GM23338 (cell line): ENCODE data around the gene CLHC1. TPM values are rescaled to one million over a fixed set of nuclear protein-coding genes. Genes with fewer than 3 reads are reported as not detected.

ENCODE experiments used
- ATAC-seq: fragments of 200-7000 bp; cut with Tn5 transposase; 3 replicates; pipeline ENCODE4 v1.9.1; 2020
- DNase-seq: peaks from one replicate; pipeline ENCODE4 v3.0.0-alpha.2; 2015; ENCODE audit warnings: low spot score
- H2AFZ ChIP-seq: fragments of 200-600 bp; sonication (generic); 2 replicates; pipeline ENCODE4 v1.8.0; 2016; ENCODE audit warnings: antibody characterized with exemption, mild to moderate bottlenecking, moderate library complexity
- H3F3A ChIP-seq: fragments of 200-600 bp; sonication (generic); replicated peaks from 2 replicates; pipeline ENCODE4 v1.8.0; 2017; ENCODE audit warnings: antibody characterized with exemption, mixed run types, low read depth
- H3K27ac ChIP-seq: fragments of 200-600 bp; sonication (generic); 2 replicates; pipeline ENCODE4 v1.6.1; 2016; ENCODE audit warnings: low read depth
- H3K27me3 ChIP-seq: fragments of 200-600 bp; sonication (generic); 2 replicates; pipeline ENCODE4 v1.8.0; 2016; ENCODE audit warnings: mild to moderate bottlenecking, mixed run types, moderate library complexity; ENCODE audit not compliant: insufficient read depth
- H3K36me3 ChIP-seq: fragments of 200-600 bp; sonication (generic); 2 replicates; pipeline ENCODE4 v1.8.0; 2016; ENCODE audit warnings: mild to moderate bottlenecking; ENCODE audit not compliant: insufficient read depth
- H3K4me1 ChIP-seq: fragments of 200-600 bp; sonication (generic); 2 replicates; pipeline ENCODE4 v1.8.0; 2016; ENCODE audit warnings: mild to moderate bottlenecking, moderate library complexity; ENCODE audit not compliant: insufficient read depth
- H3K4me2 ChIP-seq: fragments of 200-600 bp; sonication (generic); 2 replicates; pipeline ENCODE4 v1.7.1; 2017; ENCODE audit warnings: mixed run types
- H3K4me3 ChIP-seq: fragments of 200-600 bp; sonication (generic); 2 replicates; pipeline ENCODE4 v1.6.1; 2016; ENCODE audit warnings: mixed run types
- H3K79me2 ChIP-seq: fragments of 200-600 bp; sonication (generic); replicated peaks from 2 replicates; pipeline ENCODE4 v1.8.0; 2017; ENCODE audit warnings: mild to moderate bottlenecking; ENCODE audit not compliant: insufficient read depth
- H3K9me2 ChIP-seq: fragments of 200-600 bp; sonication (generic); 2 replicates; pipeline ENCODE4 v1.8.0; 2017; ENCODE audit not compliant: insufficient read depth
- H4K20me1 ChIP-seq: fragments of 200-600 bp; sonication (generic); replicated peaks from 2 replicates; pipeline ENCODE4 v1.8.0; 2017; ENCODE audit warnings: mild to moderate bottlenecking; ENCODE audit not compliant: insufficient read depth
- H3K27ac Mint-ChIP-seq: 2 replicates; pipeline ENCODE4 v1.8.0; 2020; ENCODE audit warnings: inconsistent platforms, mild to moderate bottlenecking, moderate library complexity, mixed read lengths
- H3K27me3 Mint-ChIP-seq: 3 replicates; pipeline ENCODE4 v1.8.0; 2022; ENCODE audit warnings: low read depth, mild to moderate bottlenecking, moderate library complexity, mixed read lengths, inconsistent platforms; ENCODE audit not compliant: insufficient read depth, poor library complexity
- H3K36me3 Mint-ChIP-seq: 3 replicates; pipeline ENCODE4 v1.8.0; 2021; ENCODE audit warnings: low read depth, mild to moderate bottlenecking, inconsistent platforms, moderate library complexity, mixed read lengths
- H3K4me1 Mint-ChIP-seq: 3 replicates; pipeline ENCODE4 v1.8.0; 2020; ENCODE audit warnings: mild to moderate bottlenecking, inconsistent platforms, mixed read lengths
- H3K4me3 Mint-ChIP-seq: 3 replicates; pipeline ENCODE4 v1.8.0; 2021; ENCODE audit warnings: moderate library complexity, mild to moderate bottlenecking, inconsistent platforms, mixed read lengths
- H3K9me3 Mint-ChIP-seq: 3 replicates; pipeline ENCODE4 v1.8.0; 2020; ENCODE audit warnings: moderate library complexity, mild to moderate bottlenecking, inconsistent platforms, mixed read lengths
- CREB1 ChIP-seq: fragments of 250-450 bp; sonication (Bioruptor Pico); IDR thresholded peaks from 2 replicates; pipeline ENCODE4 v1.5.0; 2020; ENCODE audit warnings: low read depth, mild to moderate bottlenecking, moderate library complexity
- CTCF ChIP-seq, 2 experiments: fragments of 200-600 bp in 1 of 2; sonication (generic) in 1 of 2; conservative IDR thresholded peaks; 2 replicates each; pipeline versions ENCODE4 v1.5.1 to v1.6.1; 2016 to 2017; ENCODE audit warnings: antibody characterized with exemption in 2 of 2, low read depth in 2 of 2, mild to moderate bottlenecking in 2 of 2, moderate library complexity in 1 of 2
- ETS1 ChIP-seq: IDR thresholded peaks from 2 replicates; pipeline ENCODE4 v1.6.1; 2016; ENCODE audit warnings: antibody characterized with exemption
- EZH2 ChIP-seq: fragments of 200-600 bp; sonication (generic); IDR thresholded peaks from one replicate; pipeline ENCODE4 v1.8.0; 2017; ENCODE audit warnings: antibody characterized with exemption, mild to moderate bottlenecking, low read depth; ENCODE audit not compliant: unreplicated experiment
- EZH2phosphoT487 ChIP-seq: fragments of 200-600 bp; sonication (generic); IDR thresholded peaks from one replicate; pipeline ENCODE4 v1.8.1; 2018; ENCODE audit warnings: antibody characterized with exemption; ENCODE audit not compliant: unreplicated experiment
- JUNB ChIP-seq: IDR thresholded peaks from one replicate; pipeline ENCODE4 v1.6.1; 2016; ENCODE audit warnings: antibody characterized with exemption; ENCODE audit not compliant: unreplicated experiment
- NANOG ChIP-seq: IDR thresholded peaks from 2 replicates; pipeline ENCODE4 v1.6.1; 2016; ENCODE audit warnings: antibody characterized with exemption, borderline replicate concordance
- POLR2AphosphoS5 ChIP-seq: IDR thresholded peaks from 2 replicates; pipeline ENCODE4 v1.6.1; 2016; ENCODE audit warnings: antibody characterized with exemption, low read depth
- REST ChIP-seq: IDR thresholded peaks from one replicate; pipeline ENCODE4 v1.6.1; 2018; ENCODE audit warnings: antibody characterized with exemption; ENCODE audit not compliant: unreplicated experiment
- STAT1 ChIP-seq: IDR thresholded peaks from one replicate; pipeline ENCODE4 v1.6.1; 2016; ENCODE audit warnings: antibody characterized with exemption; ENCODE audit not compliant: unreplicated experiment
- ZNF114 ChIP-seq: fragments of 250-450 bp; sonication (Bioruptor Pico); IDR thresholded peaks from 2 replicates; pipeline ENCODE4 v1.5.0; 2020; ENCODE audit warnings: mild to moderate bottlenecking, moderate library complexity
- ZNF331 ChIP-seq: fragments of 250-450 bp; sonication (Bioruptor Pico); IDR thresholded peaks from 2 replicates; pipeline ENCODE4 v1.5.0; 2020; ENCODE audit warnings: low read depth, mild to moderate bottlenecking, moderate library complexity
- polyA plus RNA-seq: library from polyadenylated mRNA; unstranded; fragments of >200 nt; fragmentation: Nextera tagmentation; extraction: Ambion mirVana; gene quantifications from 2 replicates; pipeline ENCODE4 v1.2.1, GENCODE V29; 2016
- total RNA-seq: library from RNA; depleted of rRNA; stranded (reverse); fragments of >200 nt; shearing (Covaris generic); gene quantifications from 2 replicates; pipeline ENCODE4 v1.2.3, GENCODE V29; 2014
- TF ChIP-seq, protein P1 (sequence below): fragments of 250-450 bp; sonication (Bioruptor Pico); IDR thresholded peaks from 2 replicates; pipeline ENCODE4 v1.5.0; 2020; ENCODE audit warnings: mild to moderate bottlenecking, moderate library complexity

The CLHC1 gene
- total and polyA plus RNA-seq, 2 experiments from 2014 or later: 3.1 to 5.0 TPM

GRCh38 chr2:55268907-55269644, 37.0 kb upstream of the CLHC1 start, which contains the start of gene MTIF2:
TSS of gene MTIF2 (minus strand) at chr2:55269231. CDS start at chr2:55263858, 5,373 bp downstream.
- H3K4me1 ChIP-seq: peaks cover 6% of the 10 kb centered on the region; the same call in 1 of the 2 replicates
- peak; percentile 98 for DNase-seq
- H3K36me3 Mint-ChIP-seq: peaks cover 10% of the 10 kb centered on the region
- peaks cover 4% of the 10 kb centered on the region for H3K27me3 Mint-ChIP-seq
- TF ChIP-seq ZNF331 (CRISPR knock-in tag) (no peak), POLR2AphosphoS5 (peak; percentile 84), REST (peak; percentile 20), ZNF114 (no peak), CREB1 (CRISPR knock-in tag) (peak; percentile 47), EZH2phosphoT487 (no peak), EZH2 (no peak), ETS1 (peak; percentile 87), NANOG (no peak), JUNB (no peak), STAT1 (peak; percentile 42), CTCF (conservative IDR thresholded peaks at IDR 0.05; ENCODE audit: low read depth in 2 of 2) (no peak; a peak in 1 of 4 replicates)
- TF ChIP-seq, protein P1, sequence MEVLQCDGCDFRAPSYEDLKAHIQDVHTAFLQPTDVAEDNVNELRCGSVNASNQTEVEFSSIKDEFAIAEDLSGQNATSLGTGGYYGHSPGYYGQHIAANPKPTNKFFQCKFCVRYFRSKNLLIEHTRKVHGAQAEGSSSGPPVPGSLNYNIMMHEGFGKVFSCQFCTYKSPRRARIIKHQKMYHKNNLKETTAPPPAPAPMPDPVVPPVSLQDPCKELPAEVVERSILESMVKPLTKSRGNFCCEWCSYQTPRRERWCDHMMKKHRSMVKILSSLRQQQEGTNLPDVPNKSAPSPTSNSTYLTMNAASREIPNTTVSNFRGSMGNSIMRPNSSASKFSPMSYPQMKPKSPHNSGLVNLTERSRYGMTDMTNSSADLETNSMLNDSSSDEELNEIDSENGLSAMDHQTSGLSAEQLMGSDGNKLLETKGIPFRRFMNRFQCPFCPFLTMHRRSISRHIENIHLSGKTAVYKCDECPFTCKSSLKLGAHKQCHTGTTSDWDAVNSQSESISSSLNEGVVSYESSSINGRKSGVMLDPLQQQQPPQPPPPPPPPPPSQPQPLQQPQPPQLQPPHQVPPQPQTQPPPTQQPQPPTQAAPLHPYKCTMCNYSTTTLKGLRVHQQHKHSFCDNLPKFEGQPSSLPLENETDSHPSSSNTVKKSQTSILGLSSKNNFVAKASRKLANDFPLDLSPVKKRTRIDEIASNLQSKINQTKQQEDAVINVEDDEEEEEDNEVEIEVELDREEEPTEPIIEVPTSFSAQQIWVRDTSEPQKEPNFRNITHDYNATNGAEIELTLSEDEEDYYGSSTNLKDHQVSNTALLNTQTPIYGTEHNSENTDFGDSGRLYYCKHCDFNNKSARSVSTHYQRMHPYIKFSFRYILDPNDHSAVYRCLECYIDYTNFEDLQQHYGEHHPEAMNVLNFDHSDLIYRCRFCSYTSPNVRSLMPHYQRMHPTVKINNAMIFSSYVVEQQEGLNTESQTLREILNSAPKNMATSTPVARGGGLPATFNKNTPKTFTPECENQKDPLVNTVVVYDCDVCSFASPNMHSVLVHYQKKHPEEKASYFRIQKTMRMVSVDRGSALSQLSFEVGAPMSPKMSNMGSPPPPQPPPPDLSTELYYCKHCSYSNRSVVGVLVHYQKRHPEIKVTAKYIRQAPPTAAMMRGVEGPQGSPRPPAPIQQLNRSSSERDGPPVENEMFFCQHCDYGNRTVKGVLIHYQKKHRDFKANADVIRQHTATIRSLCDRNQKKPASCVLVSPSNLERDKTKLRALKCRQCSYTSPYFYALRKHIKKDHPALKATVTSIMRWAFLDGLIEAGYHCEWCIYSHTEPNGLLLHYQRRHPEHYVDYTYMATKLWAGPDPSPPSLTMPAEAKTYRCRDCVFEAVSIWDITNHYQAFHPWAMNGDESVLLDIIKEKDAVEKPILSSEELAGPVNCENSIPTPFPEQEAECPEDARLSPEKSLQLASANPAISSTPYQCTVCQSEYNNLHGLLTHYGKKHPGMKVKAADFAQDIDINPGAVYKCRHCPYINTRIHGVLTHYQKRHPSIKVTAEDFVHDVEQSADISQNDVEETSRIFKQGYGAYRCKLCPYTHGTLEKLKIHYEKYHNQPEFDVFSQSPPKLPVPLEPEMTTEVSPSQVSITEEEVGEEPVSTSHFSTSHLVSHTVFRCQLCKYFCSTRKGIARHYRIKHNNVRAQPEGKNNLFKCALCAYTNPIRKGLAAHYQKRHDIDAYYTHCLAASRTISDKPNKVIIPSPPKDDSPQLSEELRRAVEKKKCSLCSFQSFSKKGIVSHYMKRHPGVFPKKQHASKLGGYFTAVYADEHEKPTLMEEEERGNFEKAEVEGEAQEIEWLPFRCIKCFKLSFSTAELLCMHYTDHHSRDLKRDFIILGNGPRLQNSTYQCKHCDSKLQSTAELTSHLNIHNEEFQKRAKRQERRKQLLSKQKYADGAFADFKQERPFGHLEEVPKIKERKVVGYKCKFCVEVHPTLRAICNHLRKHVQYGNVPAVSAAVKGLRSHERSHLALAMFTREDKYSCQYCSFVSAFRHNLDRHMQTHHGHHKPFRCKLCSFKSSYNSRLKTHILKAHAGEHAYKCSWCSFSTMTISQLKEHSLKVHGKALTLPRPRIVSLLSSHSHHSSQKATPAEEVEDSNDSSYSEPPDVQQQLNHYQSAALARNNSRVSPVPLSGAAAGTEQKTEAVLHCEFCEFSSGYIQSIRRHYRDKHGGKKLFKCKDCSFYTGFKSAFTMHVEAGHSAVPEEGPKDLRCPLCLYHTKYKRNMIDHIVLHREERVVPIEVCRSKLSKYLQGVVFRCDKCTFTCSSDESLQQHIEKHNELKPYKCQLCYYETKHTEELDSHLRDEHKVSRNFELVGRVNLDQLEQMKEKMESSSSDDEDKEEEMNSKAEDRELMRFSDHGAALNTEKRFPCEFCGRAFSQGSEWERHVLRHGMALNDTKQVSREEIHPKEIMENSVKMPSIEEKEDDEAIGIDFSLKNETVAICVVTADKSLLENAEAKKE (CRISPR knock-in tag): no peak
- H3K27ac Mint-ChIP-seq: peak within 1 kb of the TSS; percentile 90
- peaks cover 2% of the 10 kb centered on the region; the same call in 1 of the 2 replicates for H3F3A ChIP-seq
- peaks cover 13% of the 10 kb centered on the region for H3K36me3 ChIP-seq
- H3K4me3 ChIP-seq: peak within 1 kb of the TSS; percentile 80
- peak within 1 kb of the TSS; percentile 92 for H2AFZ ChIP-seq
- ATAC-seq: peak; percentile 98
- no peaks in the 10 kb centered on the region for H3K9me2 ChIP-seq
- H3K27me3 ChIP-seq: no peaks in the 10 kb centered on the region
- H3K4me2 ChIP-seq: peak within 1 kb of the TSS; percentile 85
- H3K4me1 Mint-ChIP-seq: peaks cover 3% of the 10 kb centered on the region; the same call in 2 of the 3 replicates
- peak within 1 kb of the TSS; percentile 86 for H3K27ac ChIP-seq
- peak within 1 kb of the TSS; percentile 95 for H3K4me3 Mint-ChIP-seq
- peaks cover 2% of the 10 kb centered on the region; the same call in 1 of the 3 replicates for H3K9me3 Mint-ChIP-seq
- peaks cover 10% of the 10 kb centered on the region for H3K79me2 ChIP-seq
- H4K20me1 ChIP-seq: no peaks in the 10 kb centered on the region
